ENCODE data around the gene AP3S2. TPM values are rescaled to one million over a fixed set of nuclear protein-coding genes. Genes with fewer than 3 reads are reported as not detected.
"Not testable (repeated sequence)": the region's sequence is repeated elsewhere in the genome, so short reads cannot be mapped to it uniquely, and the experiment has no call there.

The AP3S2 gene
- total and polyA plus RNA-seq, 2 donors, result 12.2 to 30.3 TPM

DNA sequence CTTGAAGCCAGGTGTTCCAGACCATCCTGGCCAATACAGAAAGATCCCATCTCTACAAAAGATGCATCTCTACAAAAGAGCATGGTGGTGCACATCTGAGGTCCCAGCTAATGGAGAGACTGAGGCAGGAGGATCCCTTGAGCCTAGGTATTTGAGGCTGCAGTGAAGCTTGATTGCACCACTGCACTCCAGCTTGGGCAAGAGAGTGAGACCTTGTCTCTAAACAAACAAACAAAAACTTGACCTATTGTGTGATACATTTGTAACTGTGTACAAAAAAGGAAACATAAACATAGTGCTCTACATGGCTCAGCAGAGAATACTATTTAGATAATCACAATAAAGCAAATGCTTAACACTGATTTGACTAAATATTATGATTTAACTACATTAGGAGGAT, 97.8 kb downstream of the AP3S2 start:
- Histone ChIP-seq H3K36me3 (ENCODE audit: control insufficient read depth in 2 of 2, insufficient read depth in 2 of 2, low read length in 1 of 2) (no peaks in the 10 kb centered on the region), H3K4me1 (ENCODE audit: control insufficient read depth in 2 of 2, insufficient read depth in 2 of 2, low read length in 2 of 2) (no peaks in the 10 kb centered on the region), H3K4me3 (ENCODE audit: low read length in 2 of 2) (no peak overlapping the region), H3K27me3 (ENCODE audit: control insufficient read depth in 2 of 2, insufficient read depth in 1 of 2, low read length in 1 of 2) (no peaks in the 10 kb centered on the region), H3K9me3 (ENCODE audit: control insufficient read depth in 2 of 2, insufficient read depth in 1 of 2, low read length in 1 of 2) (no peaks in the 10 kb centered on the region), H3K27ac (ENCODE audit: low read depth in 1 of 2, low read length in 1 of 2) (no peak overlapping the region)
- DNase-seq (ENCODE audit: low read depth in 6 of 9, low spot score in 9 of 9), result no peak

DNA sequence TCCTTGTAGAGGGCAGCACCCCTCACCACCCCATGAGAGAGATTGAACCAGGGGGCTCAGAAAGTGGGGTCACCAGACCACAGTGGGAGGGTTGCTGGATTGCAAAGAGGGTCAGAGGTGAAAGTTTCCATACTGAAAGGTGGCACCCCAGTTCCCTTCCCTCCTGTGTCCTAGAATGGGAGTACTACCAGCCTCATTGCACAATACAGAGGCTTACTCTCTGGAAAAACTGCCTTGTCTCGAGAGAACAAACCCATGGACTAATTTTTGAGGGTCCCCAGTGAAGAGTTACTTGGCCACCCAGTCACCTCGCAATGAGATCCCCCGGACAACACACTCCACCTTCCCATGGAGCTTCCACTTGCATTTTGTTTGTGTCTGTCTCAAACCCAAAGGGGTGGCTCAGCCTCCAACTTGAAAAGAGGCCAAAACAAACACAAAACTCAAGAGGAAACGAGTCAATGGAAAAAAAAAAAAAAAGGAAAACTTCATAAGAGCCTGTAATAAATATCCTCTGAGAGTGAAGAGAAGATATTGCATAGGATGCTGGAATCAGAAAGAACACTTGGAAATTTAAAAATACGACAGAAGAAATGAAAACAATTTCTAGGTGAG, 99.1 kb downstream of the AP3S2 start:
- no peaks in the 10 kb centered on the region for H3K4me1 ChIP-seq (ENCODE audit: control insufficient read depth in 2 of 2, insufficient read depth in 2 of 2, low read length in 2 of 2)
- no peaks in the 10 kb centered on the region for H3K27me3 ChIP-seq (ENCODE audit: control insufficient read depth in 2 of 2, insufficient read depth in 1 of 2, low read length in 1 of 2)
- no peaks in the 10 kb centered on the region for H3K9me3 ChIP-seq (ENCODE audit: control insufficient read depth in 2 of 2, insufficient read depth in 1 of 2, low read length in 1 of 2)
- H3K36me3 ChIP-seq (ENCODE audit: control insufficient read depth in 2 of 2, insufficient read depth in 2 of 2, low read length in 1 of 2), result no peaks in the 10 kb centered on the region
- H3K27ac ChIP-seq (ENCODE audit: low read depth in 1 of 2, low read length in 1 of 2), result no peak overlapping the region
- 86% methylated on average over 5 of the region's 5 CpGs for WGBS
- H3K4me3 ChIP-seq (ENCODE audit: low read length in 2 of 2), result no peak overlapping the region
- no peak for DNase-seq (ENCODE audit: low read depth in 6 of 9, low spot score in 9 of 9)

- Histone ChIP-seq H3K4me3 (ENCODE audit: low read length in 2 of 2) (no peak overlapping the region), H3K4me1 (ENCODE audit: control insufficient read depth in 2 of 2, insufficient read depth in 2 of 2, low read length in 2 of 2) (no peaks in the 10 kb centered on the region), H3K27ac (ENCODE audit: low read depth in 1 of 2, low read length in 1 of 2) (no peak overlapping the region), H3K36me3 (ENCODE audit: control insufficient read depth in 2 of 2, insufficient read depth in 2 of 2, low read length in 1 of 2) (no peaks in the 10 kb centered on the region), H3K27me3 (ENCODE audit: control insufficient read depth in 2 of 2, insufficient read depth in 1 of 2, low read length in 1 of 2) (no peaks in the 10 kb centered on the region), H3K9me3 (ENCODE audit: control insufficient read depth in 2 of 2, insufficient read depth in 1 of 2, low read length in 1 of 2) (no peaks in the 10 kb centered on the region)
- WGBS, result 98% methylated on average over 22 of the region's 22 CpGs
- no peak for DNase-seq (ENCODE audit: low read depth in 6 of 9, low spot score in 9 of 9)
These were observed 101.5 kb downstream of the AP3S2 start for GRCh38 chr15:89792106-89792805.

GRCh38 chr15:89790661-89791060, 103.1 kb downstream of the AP3S2 start:
- 97% methylated on average over 16 of the region's 16 CpGs for WGBS
- H3K9me3 ChIP-seq (ENCODE audit: control insufficient read depth in 2 of 2, insufficient read depth in 1 of 2, low read length in 1 of 2), result no peaks in the 10 kb centered on the region
- no peak for DNase-seq (ENCODE audit: low read depth in 6 of 9, low spot score in 9 of 9)

GRCh38 chr15:89790206-89790605, 103.6 kb downstream of the AP3S2 start:
- no peaks in the 10 kb centered on the region for H3K27me3 ChIP-seq (ENCODE audit: control insufficient read depth in 2 of 2, insufficient read depth in 1 of 2, low read length in 1 of 2)
- no peaks in the 10 kb centered on the region for H3K36me3 ChIP-seq (ENCODE audit: control insufficient read depth in 2 of 2, insufficient read depth in 2 of 2, low read length in 1 of 2)
- DNase-seq (ENCODE audit: low read depth in 6 of 9, low spot score in 9 of 9), result no peak
- no peaks in the 10 kb centered on the region for H3K4me1 ChIP-seq (ENCODE audit: control insufficient read depth in 2 of 2, insufficient read depth in 2 of 2, low read length in 2 of 2)
- H3K27ac ChIP-seq (ENCODE audit: low read depth in 1 of 2, low read length in 1 of 2), result no peak overlapping the region
- no peak overlapping the region for H3K4me3 ChIP-seq (ENCODE audit: low read length in 2 of 2)
- no peaks in the 10 kb centered on the region for H3K9me3 ChIP-seq (ENCODE audit: control insufficient read depth in 2 of 2, insufficient read depth in 1 of 2, low read length in 1 of 2)
- WGBS, result 94% methylated on average over 10 of the region's 10 CpGs

More at GRCh38 chr15:89790661-89791060, 103.1 kb downstream of the AP3S2 start:
- H3K27ac ChIP-seq (ENCODE audit: low read depth in 1 of 2, low read length in 1 of 2), result no peak overlapping the region
- H3K36me3 ChIP-seq (ENCODE audit: control insufficient read depth in 2 of 2, insufficient read depth in 2 of 2, low read length in 1 of 2), result no peaks in the 10 kb centered on the region
- no peaks in the 10 kb centered on the region for H3K4me1 ChIP-seq (ENCODE audit: control insufficient read depth in 2 of 2, insufficient read depth in 2 of 2, low read length in 2 of 2)
- H3K4me3 ChIP-seq (ENCODE audit: low read length in 2 of 2), result no peak overlapping the region
- H3K27me3 ChIP-seq (ENCODE audit: control insufficient read depth in 2 of 2, insufficient read depth in 1 of 2, low read length in 1 of 2), result no peaks in the 10 kb centered on the region

DNA sequence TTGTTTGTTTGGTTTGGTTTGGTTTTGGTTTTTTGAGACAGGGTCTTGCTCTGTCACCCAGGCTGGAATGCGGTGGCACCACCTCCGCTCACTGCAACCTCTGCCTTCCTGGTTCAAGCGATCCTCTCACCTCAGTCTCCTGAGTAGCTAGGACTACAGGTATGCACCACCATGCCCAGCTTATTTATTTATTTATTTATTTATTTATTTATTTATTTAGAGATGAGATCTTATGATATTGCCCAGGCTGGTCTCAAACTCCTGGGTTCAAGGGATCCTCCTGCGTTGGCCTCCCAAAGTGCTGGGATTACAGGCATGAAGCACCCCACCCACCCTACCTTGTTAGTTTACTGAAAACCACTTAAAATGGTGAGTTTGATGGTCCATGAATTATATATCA, 105.2 kb downstream of the AP3S2 start:
- H3K27me3 ChIP-seq (ENCODE audit: control insufficient read depth in 2 of 2, insufficient read depth in 1 of 2, low read length in 1 of 2); H3K36me3 ChIP-seq (ENCODE audit: control insufficient read depth in 2 of 2, insufficient read depth in 2 of 2, low read length in 1 of 2); H3K27ac ChIP-seq (ENCODE audit: low read depth in 1 of 2, low read length in 1 of 2); H3K4me1 ChIP-seq (ENCODE audit: control insufficient read depth in 2 of 2, insufficient read depth in 2 of 2, low read length in 2 of 2); H3K4me3 ChIP-seq (ENCODE audit: low read length in 2 of 2); DNase-seq (ENCODE audit: low read depth in 6 of 9, low spot score in 9 of 9); H3K9me3 ChIP-seq (ENCODE audit: control insufficient read depth in 2 of 2, insufficient read depth in 1 of 2, low read length in 1 of 2): not testable (repeated sequence)
- 97% methylated on average over 4 of the region's 4 CpGs for WGBS

GRCh38 chr15:89787944-89788343, 105.8 kb downstream of the AP3S2 start:
- no peak overlapping the region for H3K4me3 ChIP-seq (ENCODE audit: low read length in 2 of 2)
- no peaks in the 10 kb centered on the region for H3K36me3 ChIP-seq (ENCODE audit: control insufficient read depth in 2 of 2, insufficient read depth in 2 of 2, low read length in 1 of 2)
- no peak overlapping the region for H3K27ac ChIP-seq (ENCODE audit: low read depth in 1 of 2, low read length in 1 of 2)
- no peaks in the 10 kb centered on the region for H3K4me1 ChIP-seq (ENCODE audit: control insufficient read depth in 2 of 2, insufficient read depth in 2 of 2, low read length in 2 of 2)
- H3K9me3 ChIP-seq (ENCODE audit: control insufficient read depth in 2 of 2, insufficient read depth in 1 of 2, low read length in 1 of 2), result no peaks in the 10 kb centered on the region
- 97% methylated on average over 3 of the region's 3 CpGs for WGBS
- no peaks in the 10 kb centered on the region for H3K27me3 ChIP-seq (ENCODE audit: control insufficient read depth in 2 of 2, insufficient read depth in 1 of 2, low read length in 1 of 2)
- DNase-seq (ENCODE audit: low read depth in 6 of 9, low spot score in 9 of 9), result no peak

GRCh38 chr15:89785774-89786140, 108.0 kb downstream of the AP3S2 start:
- no peaks in the 10 kb centered on the region for H3K9me3 ChIP-seq (ENCODE audit: control insufficient read depth in 2 of 2, insufficient read depth in 1 of 2, low read length in 1 of 2)
- H3K27me3 ChIP-seq (ENCODE audit: control insufficient read depth in 2 of 2, insufficient read depth in 1 of 2, low read length in 1 of 2), result peaks cover 0 to 2% of the 10 kb centered on the region in 2 donors
- H3K4me3 ChIP-seq (ENCODE audit: low read length in 2 of 2), result no peak overlapping the region
- H3K4me1 ChIP-seq (ENCODE audit: control insufficient read depth in 2 of 2, insufficient read depth in 2 of 2, low read length in 2 of 2), result peaks cover 0 to 3% of the 10 kb centered on the region in 2 donors
- H3K27ac ChIP-seq (ENCODE audit: low read depth in 1 of 2, low read length in 1 of 2), result no peak overlapping the region
- H3K36me3 ChIP-seq (ENCODE audit: control insufficient read depth in 2 of 2, insufficient read depth in 2 of 2, low read length in 1 of 2), result no peaks in the 10 kb centered on the region
- no peak for DNase-seq (ENCODE audit: low read depth in 6 of 9, low spot score in 9 of 9)

GRCh38 chr15:89785064-89785773, 108.6 kb downstream of the AP3S2 start:
- Histone ChIP-seq H3K27me3 (ENCODE audit: control insufficient read depth in 2 of 2, insufficient read depth in 1 of 2, low read length in 1 of 2) (peaks cover 0 to 4% of the 10 kb centered on the region in 2 donors), H3K4me3 (ENCODE audit: low read length in 2 of 2) (no peak overlapping the region), H3K9me3 (ENCODE audit: control insufficient read depth in 2 of 2, insufficient read depth in 1 of 2, low read length in 1 of 2) (no peaks in the 10 kb centered on the region), H3K27ac (ENCODE audit: low read depth in 1 of 2, low read length in 1 of 2) (no peak overlapping the region), H3K36me3 (ENCODE audit: control insufficient read depth in 2 of 2, insufficient read depth in 2 of 2, low read length in 1 of 2) (no peaks in the 10 kb centered on the region), H3K4me1 (ENCODE audit: control insufficient read depth in 2 of 2, insufficient read depth in 2 of 2, low read length in 2 of 2) (peaks cover 0 to 3% of the 10 kb centered on the region in 2 donors)
- WGBS, result 97% methylated on average over 13 of the region's 13 CpGs
- no peak for DNase-seq (ENCODE audit: low read depth in 6 of 9, low spot score in 9 of 9)

Data from thymus (tissue), 11 donors.